ENCODE data around the gene DMBX1.

The DMBX1 gene

DNA sequence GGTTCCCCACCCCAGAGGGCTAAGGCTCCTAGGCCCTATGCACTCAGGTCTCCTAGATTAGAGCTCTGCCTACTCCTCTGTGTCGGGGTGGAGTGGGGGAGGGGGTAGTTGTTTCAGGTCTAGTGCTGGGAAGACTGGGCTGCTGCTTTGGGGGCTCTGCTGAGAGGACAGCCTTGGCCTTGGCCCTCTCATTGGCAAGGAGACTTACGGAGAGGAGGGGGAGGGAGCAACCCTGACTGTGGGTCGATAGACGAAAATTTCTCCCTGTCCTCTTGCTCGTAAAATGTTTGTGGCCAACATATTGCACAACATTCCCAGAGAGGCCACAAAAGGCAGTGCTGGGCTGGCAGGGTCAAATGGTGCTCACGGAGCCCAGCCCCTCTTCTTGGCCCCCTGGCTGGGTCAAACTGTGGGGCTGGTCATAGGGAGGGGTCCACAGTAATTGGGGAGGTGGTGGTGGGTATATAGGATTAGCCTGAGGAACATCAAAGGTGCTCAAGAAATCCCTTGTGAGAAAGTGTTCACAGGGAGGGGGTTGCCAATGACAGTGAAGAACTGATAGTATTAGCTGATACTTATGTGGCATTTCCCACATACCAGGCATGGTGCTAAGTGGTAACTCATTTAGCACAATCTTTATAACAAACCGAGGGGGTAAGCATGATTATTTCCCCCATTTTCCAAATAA lies 8.5 kb upstream of the DMBX1 start:
- in situ Hi-C loops (cut with MboI; ENCODE audit: low sequenced_read_pairs), result no loop called here

DNA sequence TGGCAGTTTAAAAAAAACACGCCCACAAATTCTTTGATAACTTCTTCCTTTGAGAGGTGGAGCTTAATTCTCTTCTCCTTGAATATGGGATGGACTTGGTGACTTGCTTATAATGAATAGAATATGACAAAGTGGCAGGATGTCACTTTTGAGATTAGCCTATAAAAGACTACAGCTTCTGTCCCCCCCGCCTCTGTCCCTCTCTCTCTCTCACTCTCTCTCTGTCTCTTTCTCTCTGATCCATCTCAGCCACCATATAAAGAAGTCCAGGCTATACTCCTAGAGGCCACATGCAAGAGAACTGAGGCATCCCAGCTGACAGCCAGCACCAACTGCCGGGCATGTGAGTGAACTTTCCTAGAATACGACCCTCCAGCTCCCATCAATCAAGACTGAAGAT lies 7.7 kb upstream of the DMBX1 start:
- in situ Hi-C loops (cut with MboI; ENCODE audit: low sequenced_read_pairs), result no loop called here

DNA sequence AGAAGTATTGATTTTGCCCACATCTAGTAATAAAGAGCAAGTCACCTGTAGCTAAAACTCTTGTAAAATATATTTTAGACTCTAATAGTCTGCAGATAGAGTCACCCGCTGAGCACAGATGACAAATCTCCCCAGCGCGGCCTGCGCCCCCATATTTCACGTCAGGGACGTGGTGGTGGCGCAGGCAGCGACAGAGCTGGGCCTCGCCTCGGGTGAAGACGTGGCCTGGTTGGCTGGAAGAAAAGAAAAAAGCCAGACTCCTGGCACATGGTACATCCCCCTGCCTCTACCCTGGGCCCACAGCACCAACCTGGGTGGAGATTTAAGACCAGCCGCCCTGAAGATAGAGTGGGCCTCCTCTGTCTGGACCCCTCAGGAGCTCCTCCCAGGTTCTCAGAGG lies 6.0 kb upstream of the DMBX1 start:
- in situ Hi-C loops (cut with MboI; ENCODE audit: low sequenced_read_pairs), result no loop called here

DNA sequence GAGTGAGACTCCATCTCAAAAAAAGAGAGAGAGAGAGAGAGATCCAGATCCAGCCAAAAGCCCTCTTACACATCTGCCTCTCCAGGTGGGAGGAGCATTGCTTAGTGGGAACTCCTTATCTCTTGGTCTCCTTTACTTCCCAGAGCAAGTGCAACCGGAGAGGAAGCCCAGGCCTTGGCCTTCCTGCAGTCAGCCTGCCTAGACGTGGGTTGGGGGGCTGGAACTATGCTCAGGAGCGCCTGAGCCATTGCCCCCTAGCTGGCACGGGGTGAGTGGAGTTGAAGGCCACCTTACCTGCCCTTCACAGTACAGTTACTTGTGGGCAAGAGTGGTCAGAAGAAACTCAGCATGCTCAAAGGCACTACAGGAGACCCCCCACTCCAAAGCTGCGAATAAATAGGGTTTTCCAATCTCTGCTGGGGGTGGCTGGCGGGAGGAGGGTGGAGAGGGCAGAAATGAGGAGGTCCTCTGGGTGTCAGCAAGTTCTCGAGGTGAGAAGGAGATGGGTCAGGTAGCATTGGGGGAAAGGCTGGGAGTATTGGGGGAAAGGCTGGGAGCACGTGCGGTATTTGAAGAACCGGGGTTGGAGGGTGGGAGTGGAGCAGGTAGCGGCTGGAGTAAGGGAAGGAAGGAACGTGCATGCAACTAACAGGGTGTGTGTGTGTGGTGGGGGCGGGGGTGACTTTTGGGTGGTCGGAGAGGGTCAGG lies 4.7 kb upstream of the DMBX1 start:
- in situ Hi-C loops (cut with MboI; ENCODE audit: low sequenced_read_pairs), result no loop called here

GRCh38 chr1:46485564-46486431 lies 3.8 kb upstream of the DMBX1 start:
- in situ Hi-C loops (cut with MboI; ENCODE audit: low sequenced_read_pairs), result no loop called here

DNA sequence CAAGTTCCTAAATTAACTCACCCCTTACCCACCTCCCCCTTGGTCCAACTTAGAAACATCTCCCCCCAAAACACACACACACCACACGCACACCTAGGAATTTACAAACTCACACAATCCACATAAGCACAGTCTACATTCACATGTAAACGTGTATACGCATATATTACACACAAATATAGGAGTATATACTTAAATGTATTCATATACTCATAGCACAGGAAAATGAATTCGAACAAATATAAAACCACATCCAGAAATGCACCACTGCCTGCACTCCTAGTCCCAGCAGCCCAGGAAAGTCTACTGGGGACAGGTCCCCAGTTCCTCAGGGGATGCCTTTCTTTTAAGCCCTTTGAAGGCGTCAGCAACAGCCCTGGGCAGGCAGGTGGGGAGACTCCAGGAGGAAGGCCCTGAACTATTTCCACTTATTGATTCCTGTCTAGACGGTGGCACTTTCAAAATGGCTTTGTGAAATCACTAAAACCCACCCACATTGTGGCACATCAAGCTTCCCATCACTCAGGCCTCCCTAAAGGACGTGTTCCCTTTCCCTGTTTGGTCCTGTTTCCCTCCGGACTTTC lies 3.1 kb upstream of the DMBX1 start:
- in situ Hi-C loops (cut with MboI; ENCODE audit: low sequenced_read_pairs), result no loop called here

- in situ Hi-C loops (cut with MboI; ENCODE audit: low sequenced_read_pairs), result no loop called here
Measured at GRCh38 chr1:46487818-46488218, 1.8 kb upstream of the DMBX1 start.

DNA sequence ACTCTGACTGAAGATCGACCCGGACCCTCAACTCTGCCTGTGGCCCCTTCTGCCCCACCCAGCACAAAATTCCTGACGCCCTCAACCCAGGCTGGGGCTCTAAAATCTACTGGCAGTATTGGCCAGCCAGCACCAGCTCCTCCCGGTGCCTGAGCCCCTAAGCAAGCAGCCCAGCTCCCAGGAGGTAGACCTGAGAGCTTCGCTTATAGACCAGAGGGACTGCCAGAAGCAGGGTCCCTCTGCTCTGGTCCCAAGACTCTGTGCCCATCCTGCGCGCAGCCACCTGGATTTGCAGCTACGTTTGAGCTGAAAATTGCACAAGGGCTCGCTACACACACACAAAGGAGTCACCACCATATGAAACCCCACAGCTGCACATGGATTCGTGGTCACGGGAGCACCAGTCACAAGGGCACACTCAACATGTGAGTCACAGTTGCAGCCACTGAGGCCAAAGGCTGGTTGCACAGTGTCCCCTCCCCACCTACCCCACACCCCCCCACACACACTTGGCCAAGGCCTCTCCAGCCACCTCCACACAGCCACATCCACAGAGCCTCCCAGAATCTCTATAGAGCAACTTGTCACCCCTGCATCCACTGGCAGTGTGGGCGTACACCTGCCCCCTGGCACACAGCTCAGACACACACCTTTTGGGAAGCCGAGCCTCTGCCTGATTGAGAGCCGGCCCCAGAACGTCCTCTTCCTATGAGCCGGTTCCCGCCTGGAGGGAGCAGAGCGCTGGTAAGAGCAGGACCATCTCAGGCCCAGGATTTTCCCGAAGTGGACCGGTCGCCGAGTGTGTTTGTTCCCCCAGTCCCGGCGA lies 1.1 kb upstream of the DMBX1 start:
- in situ Hi-C loops (cut with MboI; ENCODE audit: low sequenced_read_pairs), result no loop called here

GRCh38 chr1:46489169-46489637 lies 433 bp upstream of the DMBX1 start:
- in situ Hi-C loops (cut with MboI; ENCODE audit: low sequenced_read_pairs), result no loop called here

DNA sequence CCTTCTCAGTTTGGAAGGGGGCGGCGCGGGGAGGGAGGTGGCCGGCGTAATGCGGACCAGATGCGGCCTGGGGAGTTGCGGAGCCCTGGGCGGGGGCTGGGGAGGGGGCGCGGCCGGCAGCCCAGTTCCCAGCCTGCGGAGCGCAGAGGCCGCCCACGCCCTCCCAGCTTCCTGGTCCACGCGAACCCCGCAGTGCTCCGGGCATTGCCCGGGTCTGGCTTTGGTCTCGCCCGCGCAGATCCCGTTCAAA lies 695 bp downstream of the DMBX1 start:
- in situ Hi-C loops (cut with MboI; ENCODE audit: low sequenced_read_pairs), result no loop called here

DNA sequence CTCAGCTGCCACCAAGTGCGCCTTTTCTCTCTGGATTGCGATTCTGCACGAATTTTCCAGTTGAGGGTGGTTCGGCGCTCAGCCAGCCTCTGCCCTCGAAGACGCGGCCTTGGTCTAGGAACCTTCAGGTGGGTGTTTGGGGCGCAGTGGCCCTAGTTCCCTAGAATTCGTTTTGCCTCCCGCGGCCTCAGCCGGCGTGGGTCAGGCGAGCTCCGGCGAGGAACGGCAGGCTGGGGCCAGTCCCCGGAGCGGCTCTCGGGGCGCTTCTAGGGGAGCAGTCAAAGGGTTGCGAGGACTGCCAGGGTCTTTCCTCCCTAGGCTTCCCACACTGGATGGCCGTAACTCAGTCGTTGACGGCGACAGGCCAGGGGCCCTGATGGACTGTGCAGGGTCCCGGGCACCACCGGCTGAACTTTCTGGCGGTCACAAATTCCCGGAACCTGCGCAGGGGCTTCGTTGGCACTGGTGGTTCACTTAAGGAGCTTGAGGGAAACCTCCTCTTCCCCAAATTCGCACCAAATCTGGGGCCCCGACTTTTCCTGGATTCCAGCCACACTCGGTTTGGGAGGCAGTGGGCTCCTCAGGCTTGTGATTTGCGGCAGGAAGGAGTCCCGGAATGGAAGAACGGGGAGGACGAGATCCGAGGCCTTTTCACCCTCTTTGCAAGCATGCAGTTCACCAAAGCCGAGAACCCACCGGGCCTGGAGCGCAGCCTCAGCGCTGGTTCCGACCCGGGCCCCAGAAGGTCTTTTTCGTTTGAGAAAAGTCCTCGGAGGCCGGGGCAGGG lies 1.2 kb downstream of the DMBX1 start:
- in situ Hi-C loops (cut with MboI; ENCODE audit: low sequenced_read_pairs), result no loop called here

DNA sequence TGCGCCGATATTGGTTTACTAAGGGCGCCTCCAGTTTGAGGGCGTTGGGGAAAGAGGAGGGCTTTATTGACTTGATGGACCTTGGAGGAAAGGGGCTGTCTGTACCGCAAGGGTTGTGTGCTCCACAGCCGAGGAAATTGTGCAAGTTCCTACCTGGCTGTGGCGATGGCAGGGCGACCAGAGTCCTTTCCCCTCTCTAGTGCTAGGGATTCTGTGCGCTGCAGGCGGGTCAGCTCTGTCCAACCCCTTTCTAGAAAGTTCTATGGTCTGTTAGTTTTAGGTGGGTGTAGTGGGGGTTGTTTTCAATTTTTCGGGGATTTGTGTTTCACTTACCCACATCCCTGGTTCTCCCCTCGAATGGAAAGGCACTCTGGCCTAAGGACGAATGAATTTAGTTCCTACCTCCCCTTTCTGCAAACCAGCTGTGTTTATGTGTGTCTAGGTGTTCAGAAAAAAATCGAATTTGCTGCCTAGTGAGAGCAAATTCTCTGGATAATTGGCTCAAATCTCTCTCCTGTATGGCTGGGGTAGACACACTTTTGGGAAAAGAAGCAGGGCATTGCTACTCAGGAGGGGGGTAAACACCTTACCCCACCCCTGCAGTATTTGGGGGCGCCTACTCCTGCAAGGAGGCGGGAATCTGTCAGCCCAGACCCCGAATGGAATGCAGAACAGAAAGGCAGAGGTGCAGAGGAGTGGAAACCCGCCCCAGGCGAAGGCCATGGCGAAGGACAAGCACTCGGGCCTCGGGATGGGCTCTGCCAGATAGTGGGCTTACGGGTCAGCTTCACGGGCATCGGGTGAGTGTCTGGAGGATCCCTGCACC lies 2.0 kb downstream of the DMBX1 start:
- in situ Hi-C loops (cut with MboI; ENCODE audit: low sequenced_read_pairs), result no loop called here

DNA sequence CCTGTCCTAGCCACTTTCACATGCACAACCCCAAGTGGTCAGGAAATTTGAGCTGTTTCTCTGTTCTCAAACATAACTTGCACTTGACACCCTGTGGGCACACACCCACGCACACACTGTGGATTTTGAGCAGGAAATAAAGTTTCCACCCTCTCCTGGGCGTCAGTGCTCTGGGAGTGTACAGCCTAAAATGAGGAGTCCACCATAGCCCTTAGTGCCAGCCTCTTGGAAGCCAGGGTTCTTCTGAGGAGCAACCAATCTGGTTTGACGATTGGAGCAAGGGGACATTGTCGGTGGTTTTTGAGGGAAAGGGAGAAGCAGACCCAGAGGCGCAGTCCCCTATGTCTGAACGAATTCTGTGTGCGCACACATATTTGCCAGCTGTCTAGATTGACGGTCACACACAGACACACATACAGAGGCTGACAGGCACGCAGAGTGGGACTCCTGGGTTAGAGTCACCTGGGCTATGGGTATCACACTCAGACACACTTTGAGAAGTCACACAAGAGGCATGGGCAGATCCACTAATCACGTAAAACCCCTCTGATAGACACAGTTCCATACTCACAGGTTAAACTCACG lies 2.7 kb downstream of the DMBX1 start:
- in situ Hi-C loops (cut with MboI; ENCODE audit: low sequenced_read_pairs), result no loop called here

GRCh38 chr1:46492871-46493270 lies 3.2 kb downstream of the DMBX1 start:
- in situ Hi-C loops (cut with MboI; ENCODE audit: low sequenced_read_pairs), result no loop called here

GRCh38 chr1:46493316-46494032 lies 3.8 kb downstream of the DMBX1 start:
- in situ Hi-C loops (cut with MboI; ENCODE audit: low sequenced_read_pairs), result no loop called here

- in situ Hi-C loops (cut with MboI; ENCODE audit: low sequenced_read_pairs), result no loop called here
Measured at GRCh38 chr1:46494910-46495309, 5.3 kb downstream of the DMBX1 start.

GRCh38 chr1:46495778-46496177 lies 6.1 kb downstream of the DMBX1 start:
- in situ Hi-C loops (cut with MboI; ENCODE audit: low sequenced_read_pairs), result no loop called here

GRCh38 chr1:46496505-46496904 lies 6.9 kb downstream of the DMBX1 start:
- in situ Hi-C loops (cut with MboI; ENCODE audit: low sequenced_read_pairs), result no loop called here
